GM06990 (cell line): ENCODE data around the gene PWWP3B.

Experiments used
- DNase-seq: peaks from one replicate; pipeline ENCODE4 v3.0.0-alpha.2; 2011; ENCODE audit not compliant: insufficient read length; ENCODE audit errors: extremely low read depth
- H3K27me3 ChIP-seq: replicated peaks from 2 replicates; pipeline ENCODE4 v1.6.0; 2011; ENCODE audit warnings: low read length; ENCODE audit not compliant: control insufficient read depth, insufficient read depth
- H3K36me3 ChIP-seq: 2 replicates; pipeline ENCODE4 v1.5.1; 2011; ENCODE audit warnings: low read length; ENCODE audit not compliant: control insufficient read depth, insufficient read depth
- H3K4me3 ChIP-seq: replicated peaks from 2 replicates; pipeline ENCODE4 v1.5.1; 2011; ENCODE audit warnings: low read depth, mild to moderate bottlenecking, control low read depth, low read length
- TF ChIP-seq, protein P1 (sequence below): IDR thresholded peaks from 2 replicates; pipeline ENCODE4 v1.5.1; 2011; ENCODE audit warnings: low read length, control low read depth, mild to moderate bottlenecking, inconsistent platforms; ENCODE audit not compliant: insufficient read depth, poor library complexity, severe bottlenecking

PWWP3B gene

DNA sequence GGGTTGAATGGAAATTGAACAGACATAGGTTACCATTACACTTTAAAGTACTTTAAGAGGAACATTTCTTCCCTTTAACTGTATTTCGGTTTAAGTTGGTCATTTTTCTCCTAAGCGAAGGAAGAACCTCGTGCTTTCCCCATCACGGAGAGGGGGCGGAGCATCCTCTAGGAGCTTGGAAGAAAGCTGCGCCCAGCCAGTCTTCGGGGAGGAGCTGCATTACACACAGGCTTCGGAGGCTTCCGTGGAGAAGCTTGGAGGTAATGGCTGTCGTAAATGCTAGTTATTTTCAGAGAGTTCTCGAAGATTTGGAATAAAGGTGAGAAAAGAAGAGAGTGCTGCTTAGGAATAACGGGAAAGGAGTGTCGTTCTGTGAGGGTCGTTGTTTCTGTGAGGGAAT lies at the start of gene PWWP3B:
Gene PWWP3B, plus strand, starts transcription at position 199 of the 400 bp plus-strand sequence. CDS start 37,128 bp downstream, outside the sequence.
- Histone ChIP-seq H3K36me3 (no peaks in the 10 kb centered on the region), H3K4me3 (no peak within 1 kb of the TSS), H3K27me3 (no peaks in the 10 kb centered on the region)
- DNase-seq = no peak
- TF ChIP-seq, protein P1, sequence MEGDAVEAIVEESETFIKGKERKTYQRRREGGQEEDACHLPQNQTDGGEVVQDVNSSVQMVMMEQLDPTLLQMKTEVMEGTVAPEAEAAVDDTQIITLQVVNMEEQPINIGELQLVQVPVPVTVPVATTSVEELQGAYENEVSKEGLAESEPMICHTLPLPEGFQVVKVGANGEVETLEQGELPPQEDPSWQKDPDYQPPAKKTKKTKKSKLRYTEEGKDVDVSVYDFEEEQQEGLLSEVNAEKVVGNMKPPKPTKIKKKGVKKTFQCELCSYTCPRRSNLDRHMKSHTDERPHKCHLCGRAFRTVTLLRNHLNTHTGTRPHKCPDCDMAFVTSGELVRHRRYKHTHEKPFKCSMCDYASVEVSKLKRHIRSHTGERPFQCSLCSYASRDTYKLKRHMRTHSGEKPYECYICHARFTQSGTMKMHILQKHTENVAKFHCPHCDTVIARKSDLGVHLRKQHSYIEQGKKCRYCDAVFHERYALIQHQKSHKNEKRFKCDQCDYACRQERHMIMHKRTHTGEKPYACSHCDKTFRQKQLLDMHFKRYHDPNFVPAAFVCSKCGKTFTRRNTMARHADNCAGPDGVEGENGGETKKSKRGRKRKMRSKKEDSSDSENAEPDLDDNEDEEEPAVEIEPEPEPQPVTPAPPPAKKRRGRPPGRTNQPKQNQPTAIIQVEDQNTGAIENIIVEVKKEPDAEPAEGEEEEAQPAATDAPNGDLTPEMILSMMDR = no peak

GRCh38 chrX:106139048-106139447 lies 29.1 kb upstream of the PWWP3B start:
- H3K27me3 ChIP-seq = no peaks in the 10 kb centered on the region

DNA sequence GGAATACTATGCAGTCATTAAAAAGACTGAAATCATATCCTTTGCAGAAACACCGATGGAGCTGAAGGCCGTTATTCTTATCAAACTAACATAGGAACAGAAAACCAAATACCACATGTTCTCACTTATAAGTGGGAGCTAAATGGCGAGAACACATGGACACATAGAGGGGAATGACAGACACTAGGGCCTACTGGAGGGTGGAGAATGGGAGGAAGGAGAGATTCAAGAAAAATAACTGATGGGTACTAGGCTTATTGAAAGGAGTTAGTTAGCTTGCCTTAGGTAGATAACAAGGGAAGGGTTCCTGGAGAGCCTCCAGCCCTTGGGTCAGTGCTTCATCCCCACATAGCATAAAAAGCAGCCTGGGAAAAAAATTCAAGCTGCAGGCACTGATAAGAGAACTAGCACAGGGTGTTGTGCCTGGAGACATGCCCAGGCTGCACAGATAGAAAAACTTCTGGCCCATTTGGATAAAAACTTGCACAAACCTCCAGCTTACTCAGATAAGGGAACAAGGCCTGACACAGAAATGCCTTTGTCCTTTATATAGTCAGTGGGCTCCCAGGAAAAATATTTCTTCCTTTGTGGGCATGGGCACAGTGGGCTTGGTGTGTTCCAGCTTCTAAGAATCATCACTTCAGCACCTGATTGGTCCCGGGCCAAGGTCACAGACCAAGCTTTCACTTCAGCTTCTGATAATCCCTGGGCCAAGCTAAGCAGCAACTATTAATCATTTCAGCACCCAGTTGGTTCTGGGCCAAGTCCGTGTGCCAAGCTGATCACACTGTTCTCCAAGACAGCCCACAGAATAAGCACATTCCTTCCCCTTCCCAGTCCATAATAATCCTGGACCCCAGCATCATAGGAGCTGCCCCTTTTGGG lies 23.1 kb upstream of the PWWP3B start:
- H3K36me3 ChIP-seq = no peaks in the 10 kb centered on the region
- no peaks in the 10 kb centered on the region for H3K27me3 ChIP-seq
- TF ChIP-seq, protein P1 = no peak
- no peak for DNase-seq
- no peak overlapping the region for H3K4me3 ChIP-seq

More at GRCh38 chrX:106139048-106139447, 29.1 kb upstream of the PWWP3B start:
- no peaks in the 10 kb centered on the region for H3K36me3 ChIP-seq
- H3K4me3 ChIP-seq = no peak overlapping the region
- TF ChIP-seq, protein P1 = no peak
- DNase-seq = no peak

DNA sequence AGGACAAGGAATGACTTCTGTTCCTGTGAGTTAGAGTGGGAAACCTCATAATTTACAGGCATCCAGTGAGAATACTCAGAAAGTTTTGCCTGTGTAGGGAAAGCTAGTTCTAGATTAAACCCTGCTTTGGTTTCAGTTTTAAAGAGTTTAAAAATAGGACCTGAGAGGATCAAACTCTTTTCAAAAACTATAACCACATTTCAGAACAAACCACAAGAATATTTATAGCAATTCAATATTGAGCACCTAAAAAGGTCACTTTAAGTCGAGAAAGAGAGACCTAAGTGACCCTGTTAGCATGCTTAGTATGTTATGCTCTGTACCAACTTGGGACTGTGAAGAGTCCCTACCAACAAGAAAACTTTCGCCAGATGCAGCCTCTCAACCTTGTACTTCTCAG lies 17.4 kb upstream of the PWWP3B start:
- DNase-seq = no peak
- Histone ChIP-seq H3K36me3 (no peaks in the 10 kb centered on the region), H3K4me3 (no peak overlapping the region), H3K27me3 (no peaks in the 10 kb centered on the region)
- TF ChIP-seq, protein P1 = no peak

GRCh38 chrX:106159861-106160282 lies 8.2 kb upstream of the PWWP3B start:
- H3K27me3 ChIP-seq = no peaks in the 10 kb centered on the region
- H3K4me3 ChIP-seq = no peak overlapping the region
- H3K36me3 ChIP-seq = no peaks in the 10 kb centered on the region
- TF ChIP-seq, protein P1 = no peak
- no peak for DNase-seq
